CD4-positive, alpha-beta T cell treated with Interferon alpha-2 for 1 hour (primary cell): ENCODE measurements around the gene UPK3A.
A peak's percentile ranks its signal among the peaks of the same experiment; 100 is the strongest.

ENCODE experiments used
- DNase-seq, 2 donors: peaks; one replicate each; pipeline ENCODE4 v3.0.0-alpha.2; 2020 to 2022

The UPK3A gene

GRCh38 chr22:45332001-45332400 is 47.3 kb downstream of the UPK3A start:
- DNase-seq = no peak

GRCh38 chr22:45334068-45334467 is 49.3 kb downstream of the UPK3A start:
- no peak for DNase-seq

DNA sequence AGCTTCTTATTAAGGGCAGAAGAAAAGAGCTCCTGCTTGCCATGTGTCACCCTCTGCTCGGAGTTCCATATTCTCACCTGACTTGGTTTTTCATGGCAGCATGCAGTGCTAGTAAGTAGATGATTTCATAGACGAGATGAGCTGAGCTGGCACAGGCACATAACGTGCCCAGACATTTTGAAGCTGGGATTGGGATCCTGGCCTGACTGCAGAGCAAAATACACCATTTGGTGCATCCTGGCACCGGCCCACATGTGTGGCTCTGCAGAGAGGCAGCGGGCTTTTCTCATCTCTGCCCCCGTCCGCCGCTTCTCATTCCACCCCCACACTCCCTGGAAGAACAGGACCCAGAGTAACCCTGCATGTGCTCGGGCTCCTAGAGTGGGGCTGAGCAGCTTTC is 49.8 kb downstream of the UPK3A start:
- DNase-seq = no peak

DNA sequence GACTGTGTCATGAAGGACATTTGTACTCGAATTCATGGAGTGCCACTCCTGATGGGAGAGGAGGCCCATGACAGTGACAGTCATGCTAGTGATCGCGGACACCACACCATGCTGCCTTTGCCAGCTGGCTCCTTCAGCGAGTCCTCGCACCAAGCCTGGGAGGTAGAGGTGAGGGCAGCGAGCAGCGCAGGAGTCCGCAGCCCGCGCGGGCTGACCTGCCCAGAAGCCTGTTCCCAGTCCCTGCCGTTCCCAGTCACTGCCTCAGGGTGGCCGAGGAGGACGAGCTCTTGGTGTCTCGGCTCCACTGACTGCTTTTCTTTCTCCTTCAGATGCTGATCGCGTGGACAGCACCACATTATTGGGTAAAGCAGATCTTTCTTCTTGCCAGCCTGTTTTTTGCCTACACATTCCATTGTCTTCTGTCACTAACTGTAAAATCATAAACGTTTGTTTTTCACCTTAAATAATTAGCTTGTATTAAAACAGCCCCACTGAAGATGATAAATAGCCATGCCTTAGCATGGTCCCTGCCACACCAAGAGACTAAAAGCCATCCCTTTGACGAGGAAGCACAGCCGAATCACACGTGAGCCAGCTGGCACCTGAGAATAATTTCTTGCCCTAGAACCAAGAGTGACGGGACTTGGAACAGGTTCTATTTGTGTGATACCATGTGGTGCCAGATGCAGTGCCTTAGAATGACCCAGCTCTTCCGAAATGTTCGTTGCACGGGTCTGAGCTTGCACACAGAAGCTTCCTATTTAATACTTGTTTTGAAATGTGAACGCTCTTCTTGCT is 50.5 kb downstream of the UPK3A start:
- DNase-seq = no peak

GRCh38 chr22:45335854-45336522 is 51.2 kb downstream of the UPK3A start:
- no peak for DNase-seq

DNA sequence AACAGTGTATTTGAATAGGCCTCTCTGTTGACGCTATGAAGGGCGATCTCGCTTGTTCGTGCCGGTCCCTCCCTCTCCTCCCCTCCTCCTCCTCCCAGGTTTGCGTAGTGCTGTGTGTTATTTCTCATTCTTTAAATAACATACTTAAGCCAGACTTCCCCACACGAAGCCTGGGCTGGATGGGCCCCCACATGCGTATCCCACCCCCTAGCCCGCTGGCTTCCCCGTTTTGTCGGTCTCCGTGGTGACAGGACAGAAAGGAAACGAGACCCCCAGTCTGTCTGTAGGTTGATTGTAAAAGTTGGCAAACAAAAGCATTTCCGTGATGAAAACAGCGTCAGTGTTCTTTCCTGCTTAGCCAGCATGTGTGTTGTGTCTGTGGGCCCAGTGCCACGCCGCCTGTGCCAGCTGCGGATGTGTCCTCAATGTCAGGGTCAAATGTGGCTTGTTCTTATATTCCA is 52.3 kb downstream of the UPK3A start:
- DNase-seq = peak in 1 of 2 donors; percentile 30

- no peak for DNase-seq
These were observed 52.8 kb downstream of the UPK3A start for GRCh38 chr22:45337536-45337935.

GRCh38 chr22:45338795-45339194 is 54.0 kb downstream of the UPK3A start:
- DNase-seq = no peak

DNA sequence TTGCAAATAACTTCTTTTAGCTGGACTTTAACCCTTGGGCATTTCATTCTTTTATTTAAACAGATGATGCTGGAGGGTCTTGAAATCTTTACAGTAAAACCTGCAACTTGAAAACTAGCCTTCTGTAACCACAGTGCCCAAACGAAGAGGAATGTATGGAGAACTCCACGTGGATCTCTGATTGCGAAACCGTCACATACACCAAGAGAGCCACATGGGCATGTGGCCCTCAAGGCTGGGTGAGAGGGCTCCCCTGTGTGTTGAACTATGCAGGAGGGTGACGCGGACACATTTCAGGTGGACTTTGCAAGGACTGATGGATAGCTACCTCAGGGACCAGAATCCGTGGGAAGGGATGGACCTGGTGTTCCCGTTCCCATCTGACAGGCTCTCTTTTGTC is 55.6 kb downstream of the UPK3A start:
- DNase-seq = no peak

DNA sequence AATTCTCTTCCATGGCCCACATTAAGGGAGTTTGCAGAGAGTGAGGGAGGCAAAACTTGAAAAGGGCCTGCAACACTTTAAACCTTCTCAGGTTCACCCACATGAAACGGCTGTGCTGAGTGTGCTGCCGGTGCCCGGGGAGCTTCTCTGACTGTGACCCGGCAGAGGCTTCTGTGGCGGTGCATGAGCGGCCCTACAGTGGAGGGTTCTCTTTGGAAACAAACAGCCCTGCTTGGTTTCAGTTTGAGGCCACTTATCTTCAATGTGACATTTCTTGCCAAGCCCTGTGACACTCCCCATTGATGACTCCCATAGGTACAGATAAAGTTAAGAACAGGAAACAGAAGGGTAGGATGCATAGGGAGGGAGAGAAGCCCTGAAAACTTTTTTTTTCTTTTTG is 56.7 kb downstream of the UPK3A start:
- peak; percentile 48 to 51 for DNase-seq

DNA sequence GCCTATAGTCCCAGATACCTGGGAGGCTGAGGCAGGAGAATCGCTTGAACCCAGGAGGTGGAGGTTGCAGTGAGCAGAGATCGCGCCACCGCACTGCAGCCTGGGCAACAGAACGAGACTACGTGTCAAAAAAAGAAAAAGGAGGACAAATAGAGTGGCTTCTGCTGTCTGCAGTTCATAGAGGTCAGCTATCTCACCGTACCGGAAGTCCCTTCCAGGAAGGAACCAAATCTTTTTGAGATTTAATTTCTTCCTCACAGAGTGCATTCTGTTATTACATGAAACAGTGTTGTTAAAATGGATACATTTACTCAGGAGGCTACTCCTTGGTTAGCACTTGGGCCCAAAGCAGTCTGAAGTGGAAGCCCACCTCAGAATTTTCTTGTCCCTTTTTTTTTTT is 58.4 kb downstream of the UPK3A start:
- no peak for DNase-seq

DNA sequence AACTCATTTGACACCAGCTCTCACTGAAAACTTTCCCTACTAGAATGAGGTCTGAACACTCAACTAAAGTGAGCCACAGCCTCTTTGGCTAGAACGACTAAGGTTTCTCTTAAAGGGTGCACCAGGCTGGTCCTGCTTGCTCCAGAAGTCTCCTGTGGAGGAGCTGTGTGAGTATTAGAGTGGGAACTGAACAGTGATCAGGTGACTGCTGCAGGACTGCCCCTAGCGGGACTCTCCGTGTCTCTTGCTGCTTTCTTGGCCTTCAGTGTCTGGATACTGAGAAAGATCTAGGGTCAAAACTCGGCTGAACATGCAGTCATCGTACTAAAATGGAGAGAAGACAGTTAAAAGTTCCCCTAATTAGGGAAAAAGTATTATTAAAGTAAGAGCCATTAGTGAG is 59.6 kb downstream of the UPK3A start:
- no peak for DNase-seq
